Sigmoid colon (tissue), 4 donors: ENCODE measurements around the gene PRPH.

ENCODE experiments used
- CTCF ChIP-seq, 4 experiments: fragments of 450-650 bp in 3 of 4; fragments of 200-600 bp in 1 of 4; IDR thresholded peaks; one replicate each; pipeline ENCODE4 v1.5.1; 2016 to 2019; ENCODE audit warnings: antibody characterized with exemption in 4 of 4, mild to moderate bottlenecking in 3 of 4, moderate library complexity in 2 of 4
- POLR2A ChIP-seq, 2 donors: fragments of 450-650 bp; IDR thresholded peaks; one replicate each; pipeline ENCODE4 v1.6.1; 2016; ENCODE audit warnings: antibody characterized with exemption in 2 of 2, mild to moderate bottlenecking in 2 of 2, moderate library complexity in 2 of 2
- POLR2AphosphoS5 ChIP-seq, 4 donors: sonication (generic); formaldehyde crosslinking; IDR thresholded peaks; one replicate each; pipeline ENCODE4 v1.6.1; 2017; ENCODE audit warnings: antibody characterized with exemption in 4 of 4

- no peak for TF ChIP-seq CTCF (IDR thresholded peaks at IDR 0.05)
- no peak for TF ChIP-seq POLR2A (IDR thresholded peaks at IDR 0.05)
- TF ChIP-seq POLR2AphosphoS5 (IDR thresholded peaks at IDR 0.05), result no peak
Observed at GRCh38 chr12:49330631-49331379, 35.9 kb downstream of the PRPH start.
